Measurements from ENCODE around the gene GSK3A.

Gene GSK3A

DNA sequence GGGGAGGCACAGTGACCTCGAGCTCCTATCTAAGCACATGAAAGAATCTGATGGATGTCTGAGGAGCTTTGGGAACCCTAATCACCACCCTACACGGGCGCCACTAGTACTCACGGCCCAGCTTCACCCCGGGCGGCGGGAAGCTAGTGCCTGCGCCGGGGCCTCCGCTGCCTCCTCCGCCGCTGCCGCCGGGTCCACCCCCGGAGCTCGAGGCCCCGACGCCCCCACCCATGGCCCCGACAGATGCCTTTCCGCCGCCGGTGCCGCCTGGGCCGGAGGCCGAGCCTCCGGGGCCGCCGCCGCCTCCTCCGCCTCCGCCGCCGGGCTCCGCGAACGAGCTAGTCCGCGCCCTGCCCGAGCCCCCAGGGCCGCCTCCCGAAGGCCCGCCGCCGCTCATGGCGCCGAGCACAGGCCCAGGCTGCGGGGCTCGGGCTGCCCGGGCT, 312 bp downstream of the GSK3A start:
- peak overlapping the region; percentile 99 for H3K27ac ChIP-seq (ENCODE audit: extremely low read depth, low read depth, low read length)
- H3K36me3 ChIP-seq (ENCODE audit: control insufficient read depth in 2 of 2, insufficient read depth in 1 of 2, low read length in 2 of 2), result peaks cover 26 to 38% of the 10 kb centered on the region in 2 experiments
- peak overlapping the region; percentile 74 for H3K4me3 ChIP-seq (ENCODE audit: low read depth, low read length)
- TF ChIP-seq KLF16 (tag by site-specific recombination; IDR thresholded peaks at IDR 0.05), result no peak
- TF ChIP-seq ZSCAN5A (tag by site-specific recombination; IDR thresholded peaks at IDR 0.05), result no peak
- TF ChIP-seq ZNF623 (tag by site-specific recombination; IDR thresholded peaks at IDR 0.05), result no peak
- TF ChIP-seq ZBTB48 (tag by site-specific recombination; IDR thresholded peaks at IDR 0.05), result no peak
- no peak for TF ChIP-seq ZNF501 (tag by site-specific recombination; IDR thresholded peaks at IDR 0.05)
- TF ChIP-seq, protein P1, sequence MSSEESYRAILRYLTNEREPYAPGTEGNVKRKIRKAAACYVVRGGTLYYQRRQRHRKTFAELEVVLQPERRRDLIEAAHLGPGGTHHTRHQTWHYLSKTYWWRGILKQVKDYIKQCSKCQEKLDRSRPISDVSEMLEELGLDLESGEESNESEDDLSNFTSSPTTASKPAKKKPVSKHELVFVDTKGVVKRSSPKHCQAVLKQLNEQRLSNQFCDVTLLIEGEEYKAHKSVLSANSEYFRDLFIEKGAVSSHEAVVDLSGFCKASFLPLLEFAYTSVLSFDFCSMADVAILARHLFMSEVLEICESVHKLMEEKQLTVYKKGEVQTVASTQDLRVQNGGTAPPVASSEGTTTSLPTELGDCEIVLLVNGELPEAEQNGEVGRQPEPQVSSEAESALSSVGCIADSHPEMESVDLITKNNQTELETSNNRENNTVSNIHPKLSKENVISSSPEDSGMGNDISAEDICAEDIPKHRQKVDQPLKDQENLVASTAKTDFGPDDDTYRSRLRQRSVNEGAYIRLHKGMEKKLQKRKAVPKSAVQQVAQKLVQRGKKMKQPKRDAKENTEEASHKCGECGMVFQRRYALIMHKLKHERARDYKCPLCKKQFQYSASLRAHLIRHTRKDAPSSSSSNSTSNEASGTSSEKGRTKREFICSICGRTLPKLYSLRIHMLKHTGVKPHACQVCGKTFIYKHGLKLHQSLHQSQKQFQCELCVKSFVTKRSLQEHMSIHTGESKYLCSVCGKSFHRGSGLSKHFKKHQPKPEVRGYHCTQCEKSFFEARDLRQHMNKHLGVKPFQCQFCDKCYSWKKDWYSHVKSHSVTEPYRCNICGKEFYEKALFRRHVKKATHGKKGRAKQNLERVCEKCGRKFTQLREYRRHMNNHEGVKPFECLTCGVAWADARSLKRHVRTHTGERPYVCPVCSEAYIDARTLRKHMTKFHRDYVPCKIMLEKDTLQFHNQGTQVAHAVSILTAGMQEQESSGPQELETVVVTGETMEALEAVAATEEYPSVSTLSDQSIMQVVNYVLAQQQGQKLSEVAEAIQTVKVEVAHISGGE (tag by site-specific recombination; conservative IDR thresholded peaks at IDR 0.05; ENCODE audit: low read depth), result 0 out of 2 replicates have a peak, but pooled peaks have one; percentile 5
- TF ChIP-seq SP3 (tag by site-specific recombination; IDR thresholded peaks at IDR 0.05), result no peak
- TF ChIP-seq ZNF354C (tag by site-specific recombination; IDR thresholded peaks at IDR 0.05; ENCODE audit: borderline replicate concordance, low read depth), result no peak
- 0 out of 2 replicates have a peak, but pooled peaks have one; percentile 27 for TF ChIP-seq ZNF677 (tag by site-specific recombination; IDR thresholded peaks at IDR 0.05)
- no peaks in the 10 kb centered on the region for H3K9me3 ChIP-seq (ENCODE audit: control insufficient read depth, insufficient read depth, low read depth, low read length)
- ChIA-PET CTCF (interaction anchor here (0.6 to 11.8 kb wide), 9 partner anchors 16 to 197 kb away, joined by 3 to 276 read pairs (median 4); partner anchors contain the start of gene POU2F2), POLR2A (interaction anchor here (0.9 to 13.9 kb wide), 19 partner anchors 9 to 978 kb away, joined by 3 to 242 read pairs (median 11); partner anchors contain the start of genes CIC, DEDD2, ERF and HNRNPUL1)
- H3K4me1 ChIP-seq (ENCODE audit: control insufficient read depth, insufficient read depth, low read length), result peaks cover 18% of the 10 kb centered on the region

DNA sequence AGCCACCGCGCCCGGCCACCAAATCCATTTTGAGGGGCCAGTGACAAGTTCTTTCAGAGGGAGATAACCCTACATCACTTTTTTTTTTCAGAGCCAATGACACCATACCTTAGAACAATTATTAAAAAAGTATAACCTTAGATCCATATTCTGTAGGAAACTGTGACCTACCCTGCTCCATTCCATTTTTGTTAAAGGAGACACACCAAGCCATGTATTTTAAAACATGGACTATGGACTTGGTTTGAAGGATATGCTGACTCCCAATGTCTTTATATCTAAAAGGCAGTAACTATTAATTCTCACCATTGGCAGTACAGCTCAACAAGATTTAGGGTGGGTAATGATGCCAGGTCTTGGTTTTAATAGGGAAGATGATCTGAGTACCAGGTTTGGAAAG, 1.1 kb downstream of the GSK3A start:
- ChIA-PET POLR2A (interaction anchor here (1.4 to 13.9 kb wide), 5 partner anchors 8 to 165 kb away, joined by 3 to 242 read pairs (median 36); partner anchors contain the start of genes DEDD2, ZNF526 and ZNF574), CTCF (interaction anchor here (0.6 to 11.8 kb wide), 8 partner anchors 14 to 536 kb away, joined by 3 to 276 read pairs (median 7); no protein-coding TSS in a partner anchor)
- Histone ChIP-seq H3K36me3 (ENCODE audit: control insufficient read depth in 2 of 2, insufficient read depth in 1 of 2, low read length in 2 of 2) (peaks cover 31 to 42% of the 10 kb centered on the region in 2 experiments), H3K9me3 (ENCODE audit: control insufficient read depth, insufficient read depth, low read depth, low read length) (no peaks in the 10 kb centered on the region), H3K4me3 (ENCODE audit: low read depth, low read length) (peak overlapping the region; percentile 74), H3K27ac (ENCODE audit: extremely low read depth, low read depth, low read length) (peak overlapping the region; percentile 99), H3K4me1 (ENCODE audit: control insufficient read depth, insufficient read depth, low read length) (peaks cover 16% of the 10 kb centered on the region)
- TF ChIP-seq IKZF3 (tag by site-specific recombination; IDR thresholded peaks at IDR 0.05), result no peak
- no peak for TF ChIP-seq ZNF654 (tag by site-specific recombination; IDR thresholded peaks at IDR 0.05; ENCODE audit: low read depth)
- TF ChIP-seq, protein P2, sequence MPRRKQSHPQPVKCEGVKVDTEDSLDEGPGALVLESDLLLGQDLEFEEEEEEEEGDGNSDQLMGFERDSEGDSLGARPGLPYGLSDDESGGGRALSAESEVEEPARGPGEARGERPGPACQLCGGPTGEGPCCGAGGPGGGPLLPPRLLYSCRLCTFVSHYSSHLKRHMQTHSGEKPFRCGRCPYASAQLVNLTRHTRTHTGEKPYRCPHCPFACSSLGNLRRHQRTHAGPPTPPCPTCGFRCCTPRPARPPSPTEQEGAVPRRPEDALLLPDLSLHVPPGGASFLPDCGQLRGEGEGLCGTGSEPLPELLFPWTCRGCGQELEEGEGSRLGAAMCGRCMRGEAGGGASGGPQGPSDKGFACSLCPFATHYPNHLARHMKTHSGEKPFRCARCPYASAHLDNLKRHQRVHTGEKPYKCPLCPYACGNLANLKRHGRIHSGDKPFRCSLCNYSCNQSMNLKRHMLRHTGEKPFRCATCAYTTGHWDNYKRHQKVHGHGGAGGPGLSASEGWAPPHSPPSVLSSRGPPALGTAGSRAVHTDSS (tag by site-specific recombination; IDR thresholded peaks at IDR 0.05), result peak; percentile 5; the same call in 1 of the 2 replicates

- no peak overlapping the region for H3K4me3 ChIP-seq (ENCODE audit: low read depth, low read length)
- POLR2A ChIA-PET, result interaction anchor here (0.6 to 1.4 kb wide), 6 partner anchors 9 to 23 kb away, joined by 3 to 7 read pairs (median 3); partner anchors contain the start of gene ZNF526
- H3K4me1 ChIP-seq (ENCODE audit: control insufficient read depth, insufficient read depth, low read length), result peaks cover 15% of the 10 kb centered on the region
- H3K36me3 ChIP-seq (ENCODE audit: control insufficient read depth in 2 of 2, insufficient read depth in 1 of 2, low read length in 2 of 2), result peaks cover 47 to 58% of the 10 kb centered on the region in 2 experiments
- CTCF ChIA-PET, result interaction anchor here (0.6 to 1.9 kb wide), 5 partner anchors 10 to 201 kb away, joined by 3 to 8 read pairs (median 3); no protein-coding TSS in a partner anchor
- TF ChIP-seq ZNF558 (tag by site-specific recombination; IDR thresholded peaks at IDR 0.05) (no peak), SALL2 (tag by site-specific recombination; IDR thresholded peaks at IDR 0.05; ENCODE audit: borderline replicate concordance) (no peak), BCL6B (tag by site-specific recombination; IDR thresholded peaks at IDR 0.05) (no peak), ZSCAN18 (tag by site-specific recombination; IDR thresholded peaks at IDR 0.05) (no peak), ZNF114 (tag by site-specific recombination; IDR thresholded peaks at IDR 0.05) (no peak)
- H3K9me3 ChIP-seq (ENCODE audit: control insufficient read depth, insufficient read depth, low read depth, low read length), result no peaks in the 10 kb centered on the region
- peak overlapping the region; percentile 44; the same call in 1 of the 2 replicates for H3K27ac ChIP-seq (ENCODE audit: extremely low read depth, low read depth, low read length)
These were observed 2.7 kb downstream of the GSK3A start for GRCh38 chr19:42239544-42240220.
